K562 (cell line): ENCODE results near the gene ITSN1. TPM values are rescaled to one million over a fixed set of nuclear protein-coding genes. Genes with fewer than 3 reads are reported as not detected.
A peak's percentile ranks its signal among the peaks of the same experiment; 100 is the strongest.

Experiments
- ATAC-seq: fragments of 200-7000 bp; cut with Tn5 transposase; 3 replicates; pipeline ENCODE4 v1.9.1; 2020; ENCODE audit warnings: moderate library complexity
- BruUV-seq: library from RNA; stranded (reverse); fragments of 400-500 nt; replicated peaks from 2 replicates; lab custom pipeline; 2021; lab: Mats Ljungman, UMichigan
- CTCF ChIA-PET: fragments of 300-600 bp; formaldehyde crosslinking; extraction: SDS; loops from one replicate; lab custom pipeline; 2021; ENCODE audit warnings: low intra/inter-chr PET ratio; lab: Yijun Ruan, JAX
- POLR2A ChIA-PET: fragments of 300-600, 350-650 bp; sonication (Branson Sonifier 250); formaldehyde crosslinking; extraction: SDS; loops from one replicate; lab custom pipeline; 2021; ENCODE audit warnings: antibody characterized with exemption, inconsistent platforms; lab: Yijun Ruan, JAX
- DNase-seq, 4 experiments: peaks; one replicate each; pipeline versions ENCODE4 v3.0.0 to v3.0.0-alpha.2; 2011 to 2018; ENCODE audit warnings: low spot score in 3 of 4, mixed read lengths in 3 of 4; ENCODE audit errors: extremely low read depth in 1 of 4
- FAIRE-seq: peaks from 2 replicates; lab custom pipeline; 2011; peaks lifted over from hg19 to GRCh38; lab: Jason Lieb, UNC
- H2AFZ ChIP-seq: 2 replicates; pipeline ENCODE4 v1.6.0; 2011; ENCODE audit warnings: low read depth, low read length, control low read depth, inconsistent platforms
- H3K27ac ChIP-seq: fragments of 200-600 bp; 3 replicates; pipeline ENCODE4 v1.8.0; 2011; ENCODE audit warnings: low read depth, mild to moderate bottlenecking, control low read depth, inconsistent platforms, low read length, moderate library complexity, mixed read lengths; ENCODE audit errors: extremely low read depth
- H3K27me3 ChIP-seq, 2 experiments: fragments of 300-600 bp in 1 of 2; 2 replicates in 1 of 2; 3 replicates in 1 of 2; pipeline versions ENCODE4 v1.6.0 to v1.8.0; 2011; ENCODE audit warnings: inconsistent platforms in 2 of 2, low read length in 2 of 2, mild to moderate bottlenecking in 1 of 2, mixed read lengths in 1 of 2, moderate library complexity in 1 of 2; ENCODE audit not compliant: control insufficient read depth in 2 of 2, insufficient read depth in 2 of 2
- H3K36me3 ChIP-seq: fragments of 300-600 bp; 3 replicates; pipeline ENCODE4 v1.8.0; 2011; ENCODE audit warnings: mild to moderate bottlenecking, low read length, inconsistent platforms; ENCODE audit not compliant: control insufficient read depth, insufficient read depth
- H3K4me1 ChIP-seq, 2 experiments: fragments of 200-600 bp in 1 of 2; replicated peaks in 1 of 2; 2 replicates in 1 of 2; 3 replicates in 1 of 2; pipeline versions ENCODE4 v1.5.1 to v1.8.0; 2011; ENCODE audit warnings: inconsistent platforms in 2 of 2, low read length in 2 of 2, mild to moderate bottlenecking in 1 of 2, mixed read lengths in 1 of 2, moderate library complexity in 1 of 2; ENCODE audit not compliant: control insufficient read depth in 2 of 2, insufficient read depth in 2 of 2
- H3K4me2 ChIP-seq: 2 replicates; pipeline ENCODE4 v1.6.1; 2011; ENCODE audit warnings: low read length, control low read depth, inconsistent platforms, mixed read lengths; ENCODE audit not compliant: insufficient read depth
- H3K4me3 ChIP-seq: fragments of 200-600 bp; sonication (generic), shearing (Covaris generic); 2 replicates; pipeline ENCODE4 v1.5.1; 2016; ENCODE audit warnings: control low read depth, inconsistent platforms
- H3K79me2 ChIP-seq: fragments of 200-600 bp; 3 replicates; pipeline ENCODE4 v1.8.0; 2011; ENCODE audit warnings: low read length, inconsistent platforms; ENCODE audit not compliant: control insufficient read depth, insufficient read depth
- H3K9ac ChIP-seq, 2 experiments: 2 replicates each; pipeline versions ENCODE4 v1.6.0 to v1.6.1; 2011; ENCODE audit warnings: low read depth in 2 of 2, low read length in 2 of 2, control low read depth in 1 of 2, inconsistent platforms in 1 of 2, mild to moderate bottlenecking in 1 of 2, mixed read lengths in 1 of 2; ENCODE audit not compliant: insufficient read depth in 1 of 2
- H3K9me1 ChIP-seq: one replicate; pipeline ENCODE4 v1.6.0; 2011; ENCODE audit warnings: inconsistent platforms, mild to moderate bottlenecking, low read length, moderate library complexity; ENCODE audit not compliant: control insufficient read depth, insufficient read depth
- H3K9me3 ChIP-seq: replicated peaks from 2 replicates; pipeline ENCODE4 v1.5.1; 2011; ENCODE audit warnings: low read depth, low read length, inconsistent platforms; ENCODE audit not compliant: control insufficient read depth, insufficient read depth
- H4K20me1 ChIP-seq: replicated peaks from 2 replicates; pipeline ENCODE4 v1.6.1; 2011; ENCODE audit warnings: low read length, inconsistent platforms, mixed read lengths; ENCODE audit not compliant: control insufficient read depth, insufficient read depth
- MBD1 ChIP-seq: fragments of 250-450 bp; sonication (Bioruptor Pico); IDR thresholded peaks from 2 replicates; pipeline ENCODE4 v1.8.0; 2022; ENCODE audit warnings: inconsistent platforms
- MED1 ChIP-seq: sonication (generic); formaldehyde crosslinking; IDR thresholded peaks from 2 replicates; pipeline ENCODE4 v1.8.1; 2023; ENCODE audit warnings: missing genetic modification reagents, borderline replicate concordance
- MXD1 ChIP-seq: fragments of 250-450 bp; sonication (Bioruptor Pico); IDR thresholded peaks from 2 replicates; pipeline ENCODE4 v1.8.0; 2021; ENCODE audit warnings: borderline replicate concordance, mild to moderate bottlenecking, moderate library complexity; ENCODE audit not compliant: poor library complexity, severe bottlenecking
- NBN ChIP-seq: fragments of 450-650 bp; IDR thresholded peaks from 2 replicates; pipeline ENCODE4 v1.6.1; 2016; ENCODE audit warnings: low read depth, mild to moderate bottlenecking
- NFIX ChIP-seq: fragments of 250-450 bp; sonication (Bioruptor Pico); IDR thresholded peaks from 2 replicates; pipeline ENCODE4 v1.4.0; 2020; ENCODE audit warnings: low read depth, mild to moderate bottlenecking, moderate library complexity
- STAT6 ChIP-seq: sonication (generic); formaldehyde crosslinking; IDR thresholded peaks from 2 replicates; pipeline ENCODE4 v1.8.1; 2023; ENCODE audit warnings: mild to moderate bottlenecking, missing genetic modification reagents
- ZBTB34 ChIP-seq: fragments of 250-450 bp; sonication (Bioruptor Pico); IDR thresholded peaks from 2 replicates; pipeline ENCODE4 v1.8.0; 2021; ENCODE audit warnings: mild to moderate bottlenecking, moderate library complexity
- ZNF586 ChIP-seq: fragments of 450-650 bp; formaldehyde crosslinking; conservative IDR thresholded peaks from 2 replicates; pipeline ENCODE4 v1.4.0; 2020; ENCODE audit warnings: mild to moderate bottlenecking, moderate library complexity
- WGBS: fragments of 100-300 bp; shearing (Covaris generic); methylation state at CpG from one replicate; pipeline ENCODE4 v1.1.6; 2016; ENCODE audit warnings: low coverage, mixed read lengths; ENCODE audit not compliant: insufficient coverage; ENCODE audit errors: missing lambda C conversion rate; 5-methylcytosine and 5-hydroxymethylcytosine counted together
- in situ Hi-C: fragments of 300-500 bp; cut with MboI; formaldehyde crosslinking; loops from 4 replicates; pipeline ENCODE4 v1.15.0; 2018; ENCODE audit warnings: inconsistent platforms, mixed read lengths
- intact Hi-C: fragments of 100-400 bp; cut with micrococcal nuclease; formaldehyde crosslinking; loops from 2 replicates; pipeline ENCODE4 v1.14.2; 2022
- polyA plus RNA-seq, 8 experiments: library from polyadenylated mRNA; depleted of rRNA in 4 of 8; stranded (reverse) in 5 of 8; unstranded in 3 of 8; fragments of >200 nt; fragmentation: Nextera tagmentation in 2 of 8; fragmentation: Illumina TruSeq in 1 of 8; extraction: Ambion mirVana in 2 of 8; extraction: Trizol in 1 of 8; gene quantifications; 2 replicates each; pipeline versions ENCODE4 v1.2.1 to v1.2.3, GENCODE V29; 2011 to 2014; ENCODE audit warnings: inconsistent platforms in 1 of 8, missing spikeins in 1 of 8
- total RNA-seq, 7 experiments: library from RNA; depleted of rRNA in 6 of 7; stranded (reverse); fragments of >200 nt in 6 of 7; fragmentation: Illumina TruSeq in 2 of 7; extraction: Trizol in 2 of 7; gene quantifications; 2 replicates each; pipeline versions ENCODE4 v1.2.1 to v1.2.3, GENCODE V29; 2011 to 2021; ENCODE audit warnings: low replicate concordance in 1 of 7

The ITSN1 gene
- total and polyA plus RNA-seq, 9 of the 15 experiments (the other 6 are each of a cell fraction or from before 2014, with no cell fraction given) = 1.1 to 12.6 (median 4.8) TPM

GRCh38 chr21:33789697-33790096 is 147.4 kb downstream of the ITSN1 start (continued):
- no peak for TF ChIP-seq STAT6
- no peak for TF ChIP-seq ZNF586 (CRISPR knock-in tag)
- peak; percentile 30; the same call in 1 of the 2 replicates for TF ChIP-seq NFIX (CRISPR knock-in tag)
- no peak for TF ChIP-seq MED1
- TF ChIP-seq MXD1 = no peak
- TF ChIP-seq, all 486 proteins: peak for 4

- TF ChIP-seq ZBTB34 (CRISPR knock-in tag) = no peak
- no peak for TF ChIP-seq MBD1 (CRISPR knock-in tag)
- no peak for TF ChIP-seq NBN
- TF ChIP-seq, all 486 proteins: peak for 0
- H3K36me3 ChIP-seq = no peaks in the 10 kb centered on the region
- H3K4me1 ChIP-seq = no peaks in the 10 kb centered on the region
- ATAC-seq (no peak), FAIRE-seq (no peak), DNase-seq (no peak)
- 17% methylated on average over 3 of the region's 3 CpGs for WGBS
- no peaks in the 10 kb centered on the region for H3K9me1 ChIP-seq
- intact Hi-C loops = no loop called here
- no peak overlapping the region for H3K4me3 ChIP-seq
- no peaks in the 10 kb centered on the region for H3K27me3 ChIP-seq
- CTCF ChIA-PET = no interaction called here
- H2AFZ ChIP-seq = no peak overlapping the region
- in situ Hi-C loops = no loop called here
- no peak overlapping the region for H3K27ac ChIP-seq
- H3K4me2 ChIP-seq = no peak overlapping the region
- H3K9me3 ChIP-seq = no peaks in the 10 kb centered on the region
- no peak overlapping the region for H3K9ac ChIP-seq
- no peaks in the 10 kb centered on the region for H3K79me2 ChIP-seq
- no peaks in the 10 kb centered on the region for H4K20me1 ChIP-seq
- POLR2A ChIA-PET = interaction anchor here (1.5 kb wide), 1 partner anchor 11 kb away, joined by 6 read pairs; no protein-coding TSS in a partner anchor
- no TSS peak for BruUV-seq
Measured at GRCh38 chr21:33791073-33791472, 148.8 kb downstream of the ITSN1 start.
